ENCODE measurements around the gene PLA1A. TPM values are rescaled to one million over a fixed set of nuclear protein-coding genes. Genes with fewer than 3 reads are reported as not detected.

Gene PLA1A
- total RNA-seq, 4 donors from 2014 or later: 2.0 to 6.7 (median 3.9) TPM

DNA sequence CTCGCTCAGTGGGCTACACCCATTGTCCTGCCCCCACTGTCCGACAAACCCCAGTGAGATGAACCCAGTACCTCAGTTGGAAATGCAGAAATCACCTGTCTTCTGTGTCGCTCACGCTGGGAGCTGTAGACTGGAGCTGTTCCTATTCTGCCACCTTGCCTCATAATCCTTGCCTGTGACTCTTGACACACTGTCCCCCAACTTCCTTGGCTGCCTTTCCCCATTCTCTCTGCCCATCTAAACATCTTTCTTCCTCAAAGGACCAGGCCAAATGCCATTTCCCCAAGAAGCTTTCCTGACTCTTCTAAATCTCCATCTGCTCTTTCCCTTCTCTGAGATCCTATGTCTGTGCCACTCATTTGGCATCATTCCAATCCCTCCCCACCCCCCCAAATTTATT is 28.5 kb upstream of the PLA1A start:
- H3K27ac ChIP-seq: no peak overlapping the region

DNA sequence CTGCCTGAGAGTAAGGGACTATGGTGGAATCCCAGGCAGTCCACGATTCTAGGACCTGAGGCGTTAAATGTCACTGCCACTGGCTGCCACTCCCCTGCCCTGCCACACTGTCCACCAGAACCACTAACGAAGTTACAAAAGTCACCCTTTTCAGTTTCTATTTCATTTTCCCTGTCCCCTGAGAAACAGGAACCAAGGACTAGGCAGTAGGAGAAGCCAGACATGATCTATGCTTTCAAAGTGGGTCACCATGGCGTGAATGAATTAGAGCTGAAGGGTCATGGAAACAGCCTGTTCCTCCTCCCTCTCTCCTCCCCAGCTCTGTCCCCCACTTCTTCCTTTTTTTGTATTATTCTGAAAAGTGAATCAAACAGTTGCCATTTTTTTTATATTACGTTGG is 27.5 kb upstream of the PLA1A start:
- H3K4me1 ChIP-seq: peaks cover 0 to 6% of the 10 kb centered on the region in 2 donors
- H3K9me3 ChIP-seq: no peaks in the 10 kb centered on the region
- TF ChIP-seq, protein P1, sequence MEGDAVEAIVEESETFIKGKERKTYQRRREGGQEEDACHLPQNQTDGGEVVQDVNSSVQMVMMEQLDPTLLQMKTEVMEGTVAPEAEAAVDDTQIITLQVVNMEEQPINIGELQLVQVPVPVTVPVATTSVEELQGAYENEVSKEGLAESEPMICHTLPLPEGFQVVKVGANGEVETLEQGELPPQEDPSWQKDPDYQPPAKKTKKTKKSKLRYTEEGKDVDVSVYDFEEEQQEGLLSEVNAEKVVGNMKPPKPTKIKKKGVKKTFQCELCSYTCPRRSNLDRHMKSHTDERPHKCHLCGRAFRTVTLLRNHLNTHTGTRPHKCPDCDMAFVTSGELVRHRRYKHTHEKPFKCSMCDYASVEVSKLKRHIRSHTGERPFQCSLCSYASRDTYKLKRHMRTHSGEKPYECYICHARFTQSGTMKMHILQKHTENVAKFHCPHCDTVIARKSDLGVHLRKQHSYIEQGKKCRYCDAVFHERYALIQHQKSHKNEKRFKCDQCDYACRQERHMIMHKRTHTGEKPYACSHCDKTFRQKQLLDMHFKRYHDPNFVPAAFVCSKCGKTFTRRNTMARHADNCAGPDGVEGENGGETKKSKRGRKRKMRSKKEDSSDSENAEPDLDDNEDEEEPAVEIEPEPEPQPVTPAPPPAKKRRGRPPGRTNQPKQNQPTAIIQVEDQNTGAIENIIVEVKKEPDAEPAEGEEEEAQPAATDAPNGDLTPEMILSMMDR (IDR thresholded peaks at IDR 0.05): no peak
- no peaks in the 10 kb centered on the region for H3K27me3 ChIP-seq
- no peak overlapping the region for H3K4me3 ChIP-seq (replicated peaks in 1 of 3)
- H3K27ac ChIP-seq: no peak overlapping the region
- DNase-seq: no peak
- intact Hi-C loops (cut with DNase I): no loop called here
- no peaks in the 10 kb centered on the region for H3K36me3 ChIP-seq
- 76 to 87% methylated on average over 5 of the region's 5 CpGs for WGBS, 2 donors

More for the DNA sequence above, 28.5 kb upstream of the PLA1A start:
- TF ChIP-seq, protein P1 (IDR thresholded peaks at IDR 0.05): no peak
- no peak for TF ChIP-seq POLR2A (IDR thresholded peaks at IDR 0.05)
- WGBS, 2 donors: 93 to 100% methylated on average over 4 of the region's 4 CpGs
- Histone ChIP-seq H3K4me1 (peaks cover 0 to 6% of the 10 kb centered on the region in 2 donors), H3K9me3 (no peaks in the 10 kb centered on the region), H3K27me3 (no peaks in the 10 kb centered on the region), H3K4me3 (replicated peaks in 1 of 3) (no peak overlapping the region), H3K36me3 (no peaks in the 10 kb centered on the region)
- DNase-seq: no peak
- intact Hi-C loops (cut with DNase I): no loop called here

DNA sequence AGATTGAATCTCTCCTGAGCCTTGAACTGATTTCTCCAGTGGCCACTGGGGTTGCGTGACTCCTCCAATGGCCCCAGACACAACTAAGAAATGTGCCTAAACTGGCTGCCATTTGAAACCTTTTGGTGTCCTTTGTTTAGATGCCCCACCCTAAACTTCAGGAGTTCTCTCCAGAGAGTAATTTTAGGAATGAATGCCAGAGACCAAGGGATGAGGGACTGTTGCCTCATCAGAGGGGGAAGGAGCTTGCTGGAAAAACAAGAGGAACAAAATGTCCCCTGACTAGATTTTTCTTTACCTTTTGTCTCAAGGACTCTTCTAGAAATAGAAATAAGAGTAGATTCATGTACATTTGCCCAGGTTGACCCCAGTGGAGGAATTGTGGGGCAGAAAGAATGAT is 26.5 kb upstream of the PLA1A start:
- Histone ChIP-seq H3K9me3 (no peaks in the 10 kb centered on the region), H3K27ac (no peak overlapping the region), H3K27me3 (no peaks in the 10 kb centered on the region), H3K36me3 (no peaks in the 10 kb centered on the region), H3K4me3 (replicated peaks in 1 of 3) (no peak overlapping the region), H3K4me1 (peaks cover 0 to 6% of the 10 kb centered on the region in 2 donors)
- intact Hi-C loops (cut with DNase I): no loop called here
- 100% methylated on average over 1 of the region's 1 CpG for WGBS, 2 donors
- DNase-seq: no peak
- no peak for TF ChIP-seq POLR2A (IDR thresholded peaks at IDR 0.05)
- TF ChIP-seq, protein P1 (IDR thresholded peaks at IDR 0.05): no peak

DNA sequence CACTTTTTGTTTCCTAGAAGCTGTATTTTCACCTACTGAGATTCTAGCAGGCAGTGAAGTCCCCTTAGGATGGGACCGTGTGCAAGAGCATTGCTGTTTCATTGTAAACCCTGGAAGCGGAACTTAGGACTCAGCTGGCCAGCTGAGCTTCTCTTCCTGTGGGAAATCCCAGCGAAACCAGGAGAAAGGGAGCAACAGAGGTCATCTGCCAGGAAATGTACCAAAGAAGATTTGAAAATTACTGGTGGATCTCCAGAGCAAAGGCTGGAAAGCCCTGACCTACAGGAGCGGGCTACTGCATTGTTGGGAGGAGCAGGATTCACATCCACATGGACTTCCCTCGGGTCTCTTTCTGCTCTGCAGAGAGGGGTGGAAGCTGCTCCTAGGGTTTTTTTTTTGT is 26.0 kb upstream of the PLA1A start:
- 73 to 74% methylated on average over 5 of the region's 5 CpGs for whole genome bisulfite sequencing, 2 donors
- Histone ChIP-seq H3K27ac (no peak overlapping the region), H3K4me3 (replicated peaks in 1 of 3) (no peak overlapping the region), H3K36me3 (no peaks in the 10 kb centered on the region), H3K27me3 (no peaks in the 10 kb centered on the region), H3K9me3 (no peaks in the 10 kb centered on the region), H3K4me1 (peaks cover 0 to 6% of the 10 kb centered on the region in 2 donors)
- intact Hi-C loops (cut with DNase I): no loop called here
- no peak for TF ChIP-seq POLR2A (IDR thresholded peaks at IDR 0.05)
- TF ChIP-seq, protein P1 (IDR thresholded peaks at IDR 0.05): no peak
- no peak for DNase-seq

DNA sequence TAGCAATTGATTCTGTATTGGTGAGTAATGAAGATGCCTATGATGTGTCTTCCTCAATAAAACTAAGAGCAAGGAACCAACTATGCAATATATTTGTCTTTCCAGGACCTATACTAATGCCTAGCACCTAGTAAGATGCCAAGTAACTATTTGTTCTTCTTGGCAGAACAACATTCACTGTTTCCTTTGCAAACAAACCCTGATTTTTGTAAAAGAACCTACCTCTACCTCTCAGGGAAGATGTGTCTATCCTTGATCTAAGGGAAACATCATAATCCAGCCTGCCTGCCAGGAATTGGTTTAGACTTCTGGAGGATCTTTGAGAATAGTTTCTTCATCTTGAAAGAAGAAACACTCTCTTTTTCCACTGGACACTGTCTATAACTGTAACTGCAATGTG is 22.2 kb upstream of the PLA1A start:
- no peaks in the 10 kb centered on the region for H3K36me3 ChIP-seq
- no peaks in the 10 kb centered on the region for H3K9me3 ChIP-seq
- H3K27ac ChIP-seq: no peak overlapping the region
- intact Hi-C loops (cut with DNase I): no loop called here
- no peak for DNase-seq
- H3K27me3 ChIP-seq: no peaks in the 10 kb centered on the region
- H3K4me3 ChIP-seq (replicated peaks in 1 of 3): no peak overlapping the region
- TF ChIP-seq POLR2A (IDR thresholded peaks at IDR 0.05): no peak
- TF ChIP-seq, protein P1 (IDR thresholded peaks at IDR 0.05): no peak
- H3K4me1 ChIP-seq: peaks cover 8 to 13% of the 10 kb centered on the region in 2 donors

Measured in thyroid gland (tissue), 4 donors.